ENCODE data around the gene ABI1. TPM values are rescaled to one million over a fixed set of nuclear protein-coding genes. Genes with fewer than 3 reads are reported as not detected.

The ABI1 gene
- polyA plus RNA-seq, 3 donors = 64.5 to 68.4 (median 66.3) TPM

GRCh38 chr10:26777686-26778085 is 83.1 kb downstream of the ABI1 start:
- DNase-seq (ENCODE audit: low read depth in 3 of 3, low spot score in 2 of 3) = no peak

GRCh38 chr10:26776258-26776657 is 84.5 kb downstream of the ABI1 start:
- DNase-seq (ENCODE audit: low read depth in 3 of 3, low spot score in 2 of 3) = no peak

- DNase-seq (ENCODE audit: low read depth in 3 of 3, low spot score in 2 of 3) = no peak
Observed at GRCh38 chr10:26773633-26774032, 87.1 kb downstream of the ABI1 start.

GRCh38 chr10:26770069-26770468 is 90.7 kb downstream of the ABI1 start:
- no peak for DNase-seq (ENCODE audit: low read depth in 3 of 3, low spot score in 2 of 3)

GRCh38 chr10:26765549-26765948 is 95.2 kb downstream of the ABI1 start:
- no peak for DNase-seq (ENCODE audit: low read depth in 3 of 3, low spot score in 2 of 3)

- no peak for DNase-seq (ENCODE audit: low read depth in 3 of 3, low spot score in 2 of 3)
Observed at GRCh38 chr10:26759008-26759407, 101.8 kb downstream of the ABI1 start.

GRCh38 chr10:26755443-26755903 is 105.3 kb downstream of the ABI1 start:
- DNase-seq (ENCODE audit: low read depth in 3 of 3, low spot score in 2 of 3) = no peak

- no peak for DNase-seq (ENCODE audit: low read depth in 3 of 3, low spot score in 2 of 3)
Observed at GRCh38 chr10:26746061-26746460, 114.7 kb downstream of the ABI1 start.

GRCh38 chr10:26743841-26744240 is 116.9 kb downstream of the ABI1 start:
- no peak for DNase-seq (ENCODE audit: low read depth in 3 of 3, low spot score in 2 of 3)

GRCh38 chr10:26743091-26743490 is 117.7 kb downstream of the ABI1 start:
- no peak for DNase-seq (ENCODE audit: low read depth in 3 of 3, low spot score in 2 of 3)

GRCh38 chr10:26741368-26741767 is 119.4 kb downstream of the ABI1 start:
- no peak for DNase-seq (ENCODE audit: low read depth in 3 of 3, low spot score in 2 of 3)

- no peak for DNase-seq (ENCODE audit: low read depth in 3 of 3, low spot score in 2 of 3)
Observed at GRCh38 chr10:26739071-26739631, 121.6 kb downstream of the ABI1 start.

GRCh38 chr10:26738301-26738911 is 122.4 kb downstream of the ABI1 start:
- no peak for DNase-seq (ENCODE audit: low read depth in 3 of 3, low spot score in 2 of 3)

- DNase-seq (ENCODE audit: low read depth in 3 of 3, low spot score in 2 of 3) = no peak
Observed at GRCh38 chr10:26737730-26738129, 123.0 kb downstream of the ABI1 start.

- DNase-seq (ENCODE audit: low read depth in 3 of 3, low spot score in 2 of 3) = no peak
Observed at GRCh38 chr10:26735435-26735834, 125.3 kb downstream of the ABI1 start.

GRCh38 chr10:26733750-26734568 is 126.8 kb downstream of the ABI1 start:
- DNase-seq (ENCODE audit: low read depth in 3 of 3, low spot score in 2 of 3) = peak in 1 of 3 donors; percentile 13

GRCh38 chr10:26730552-26730951 is 130.2 kb downstream of the ABI1 start:
- no peak for DNase-seq (ENCODE audit: low read depth in 3 of 3, low spot score in 2 of 3)

- no peak for DNase-seq (ENCODE audit: low read depth in 3 of 3, low spot score in 2 of 3)
Observed at GRCh38 chr10:26729395-26729794, 131.4 kb downstream of the ABI1 start.

- no peak for DNase-seq (ENCODE audit: low read depth in 3 of 3, low spot score in 2 of 3)
Observed at GRCh38 chr10:26728957-26729356, 131.8 kb downstream of the ABI1 start.

GRCh38 chr10:26727005-26727404 is 133.8 kb downstream of the ABI1 start:
- DNase-seq (ENCODE audit: low read depth in 3 of 3, low spot score in 2 of 3) = no peak

GRCh38 chr10:26725837-26726727 is 134.7 kb downstream of the ABI1 start:
- peak; percentile 14 to 27 (median 18) for DNase-seq (ENCODE audit: low read depth in 3 of 3, low spot score in 2 of 3)
